Measurements from ENCODE around the gene SORCS2. TPM values are rescaled to one million over a fixed set of nuclear protein-coding genes. Genes with fewer than 3 reads are reported as not detected.

The SORCS2 gene
- total and polyA plus RNA-seq, 2 of the 8 experiments (the other 6 are each of a cell fraction or from before 2014, with no cell fraction given), result 0.36 to 1.8 TPM

- FAIRE-seq, result no peak
- H4K20me1 ChIP-seq (replicated peaks in 1 of 2; ENCODE audit: control insufficient read depth in 1 of 2, insufficient read depth in 2 of 2, low read length in 2 of 2), result peaks cover 0 to 1% of the 10 kb centered on the region in 2 experiments
- H3K9me3 ChIP-seq (ENCODE audit: insufficient read depth in 2 of 2, low read depth in 1 of 2, low read length in 1 of 2), result no peaks in the 10 kb centered on the region
- H2BK20ac ChIP-seq (ENCODE audit: low read length), result no peak overlapping the region
- H2BK15ac ChIP-seq (ENCODE audit: low read length), result no peak overlapping the region
- H3K4me1 ChIP-seq (replicated peaks in 1 of 4; ENCODE audit: control insufficient read depth in 3 of 4, insufficient read depth in 4 of 4, low read length in 3 of 4), result no peaks in the 10 kb centered on the region
- no peaks in the 10 kb centered on the region for H3K79me2 ChIP-seq (ENCODE audit: control insufficient read depth in 1 of 2, insufficient read depth in 2 of 2, low read length in 2 of 2)
- H3K23ac ChIP-seq (ENCODE audit: insufficient read length), result no peak overlapping the region
- no peak overlapping the region for H3K14ac ChIP-seq (ENCODE audit: insufficient read length)
- ChIA-PET POLR2A (ENCODE audit: partially characterized antibody) (no interaction called here), CTCF (ENCODE audit: partially characterized antibody) (interaction anchor here (0.9 to 3.9 kb wide), 7 partner anchors 10 to 227 kb away, joined by 3 to 35 read pairs (median 5); no protein-coding TSS in a partner anchor)
- no peak overlapping the region for H3K4me2 ChIP-seq (ENCODE audit: insufficient read depth in 1 of 2, low read depth in 2 of 2, low read length in 2 of 2)
- H3K56ac ChIP-seq (replicated peaks; ENCODE audit: insufficient read length, low read depth, low read length), result no peak overlapping the region
- no peak overlapping the region for H2BK5ac ChIP-seq (ENCODE audit: low read depth, low read length)
- H2AFZ ChIP-seq (ENCODE audit: low read length), result no peak overlapping the region
- WGBS, 2 experiments (ENCODE audit: extremely low coverage in 1 of 2, insufficient coverage in 1 of 2, insufficient read length in 1 of 2, insufficient replicate concordance in 2 of 2, low coverage in 1 of 2, low lambda C conversion rate in 2 of 2, missing lambda C conversion rate in 1 of 2), result 88% methylated on average over 8 of the region's 9 CpGs; no CpG with 5 or more reads in 1 of the 2 experiments
- no peak overlapping the region for H2BK120ac ChIP-seq (replicated peaks; ENCODE audit: low read depth, low read length)
- H3K4me3 ChIP-seq (ENCODE audit: extremely low read depth in 1 of 4, insufficient read depth in 2 of 4, low read depth in 3 of 4, low read length in 4 of 4), result no peak overlapping the region
- H4K5ac ChIP-seq (ENCODE audit: insufficient read length, low read depth, low read length), result no peak overlapping the region
- no peak overlapping the region for H3K9ac ChIP-seq (replicated peaks in 1 of 4; ENCODE audit: extremely low read depth in 1 of 4, low read depth in 3 of 4, low read length in 3 of 4)
- no peak overlapping the region for H2AK5ac ChIP-seq (ENCODE audit: low read depth, low read length)
- no peak overlapping the region for H4K8ac ChIP-seq (ENCODE audit: extremely low read depth, insufficient read depth, low read length)
- no peak overlapping the region for H3K4ac ChIP-seq (replicated peaks; ENCODE audit: insufficient read length, low read depth, low read length)
- no peak overlapping the region for H4K91ac ChIP-seq (replicated peaks; ENCODE audit: insufficient read length, low read length)
- no peaks in the 10 kb centered on the region; a peak in 1 of 8 replicates for H3K36me3 ChIP-seq (ENCODE audit: control insufficient read depth in 2 of 4, insufficient read depth in 4 of 4, low read length in 3 of 4)
- H3K23me2 ChIP-seq (ENCODE audit: low read depth, low read length), result no peaks in the 10 kb centered on the region
- H3K79me1 ChIP-seq (ENCODE audit: low read depth, low read length), result no peaks in the 10 kb centered on the region
- no peak overlapping the region for H2BK12ac ChIP-seq (ENCODE audit: low read depth, low read length)
- H3K27ac ChIP-seq (ENCODE audit: low read depth, low read length), result no peak overlapping the region
- DNase-seq (ENCODE audit: low read depth in 1 of 2, low spot score in 2 of 2), result no peak
- H3K27me3 ChIP-seq (replicated peaks in 1 of 4; ENCODE audit: control insufficient read depth in 3 of 4, extremely low read depth in 1 of 4, insufficient read depth in 3 of 4, low read length in 3 of 4), result no peaks in the 10 kb centered on the region
- H3K18ac ChIP-seq (ENCODE audit: extremely low read depth, low read length), result no peak overlapping the region
- TF ChIP-seq CTBP2 (IDR thresholded peaks at IDR 0.05; ENCODE audit: borderline replicate concordance, insufficient read depth, insufficient read length, low read length) (no peak), SAP30 (IDR thresholded peaks at IDR 0.05; ENCODE audit: insufficient read depth, insufficient replicate concordance, low read length) (no peak), POU5F1 (IDR thresholded peaks at IDR 0.05; ENCODE audit: low read depth, low read length) (no peak), SUZ12 (IDR thresholded peaks at IDR 0.05; ENCODE audit: low read length) (no peak), JUN (IDR thresholded peaks at IDR 0.05; ENCODE audit: low read depth, low read length) (no peak), JUND (IDR thresholded peaks at IDR 0.05; ENCODE audit: low read length) (no peak), CEBPB (IDR thresholded peaks at IDR 0.05; ENCODE audit: low read depth, low read length) (no peak), FOSL1 (IDR thresholded peaks at IDR 0.05; ENCODE audit: insufficient read depth, low read depth, low read length) (no peak), RFX5 (IDR thresholded peaks at IDR 0.05; ENCODE audit: borderline replicate concordance, low read depth, low read length) (no peak), TEAD4 (IDR thresholded peaks at IDR 0.05; ENCODE audit: low read depth, low read length) (no peak), EGR1 (IDR thresholded peaks at IDR 0.05; ENCODE audit: borderline replicate concordance, low read depth, low read length) (no peak), ATF2 (IDR thresholded peaks at IDR 0.05; ENCODE audit: low read length) (no peak)
Measured at GRCh38 chr4:7760228-7760627, 567.9 kb downstream of the SORCS2 start.
